ENCODE measurements around the gene TMEM131L.
A peak's percentile ranks its signal among the peaks of the same experiment; 100 is the strongest.

The TMEM131L gene

DNA sequence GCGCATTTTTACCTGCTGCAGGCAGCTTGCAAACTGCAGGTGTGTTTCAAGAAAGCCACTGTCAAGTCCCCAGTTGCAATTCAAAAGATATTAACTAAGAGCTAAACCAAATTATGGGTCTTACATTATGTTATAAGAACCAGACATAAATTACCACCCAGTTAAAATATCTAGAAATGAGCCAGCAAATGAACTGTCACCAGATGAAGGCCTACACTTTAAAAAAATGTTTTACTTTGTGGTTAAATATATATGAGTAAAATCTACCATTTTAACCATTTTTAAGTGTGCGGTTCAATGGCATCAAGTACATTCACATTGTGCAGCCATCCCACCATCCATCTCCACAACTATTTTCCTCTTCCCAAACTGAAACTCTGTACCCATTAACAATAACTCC, 32.0 kb upstream of the TMEM131L start:
- no peak for DNase-seq (ENCODE audit: extremely low read depth, low read depth)
- H3K4me3 ChIP-seq (replicated peaks; ENCODE audit: low read depth, low read length), result no peak overlapping the region
- TF ChIP-seq CTCF (IDR thresholded peaks at IDR 0.05; ENCODE audit: low read depth, low read length, missing control alignments), result no peak

- no peak overlapping the region for H3K4me3 ChIP-seq (replicated peaks; ENCODE audit: low read depth, low read length)
- no peak for TF ChIP-seq CTCF (IDR thresholded peaks at IDR 0.05; ENCODE audit: low read depth, low read length, missing control alignments)
- no peak for DNase-seq (ENCODE audit: extremely low read depth, low read depth)
Observed at GRCh38 chr4:153438916-153439756, 27.0 kb upstream of the TMEM131L start.

DNA sequence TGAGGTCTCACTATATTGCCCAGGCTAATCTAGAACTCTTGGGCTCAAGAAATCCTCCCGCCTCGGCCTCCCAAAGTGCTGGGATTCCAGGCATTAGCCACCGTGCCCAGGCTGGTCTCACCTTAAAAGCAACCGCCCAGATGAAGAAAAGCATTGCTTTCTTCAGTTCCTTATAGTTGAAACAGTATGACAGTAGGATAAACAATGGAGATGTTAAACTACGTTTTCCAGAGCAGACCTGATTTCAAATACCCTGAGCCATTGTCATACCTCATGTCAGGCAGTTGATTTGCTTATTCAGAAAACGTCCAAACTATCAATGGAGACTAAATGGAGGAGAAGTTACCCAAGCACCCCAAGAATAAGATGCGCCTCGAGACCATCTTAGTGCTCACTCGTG, 26.3 kb upstream of the TMEM131L start:
- no peak for DNase-seq (ENCODE audit: extremely low read depth, low read depth)
- H3K4me3 ChIP-seq (replicated peaks; ENCODE audit: low read depth, low read length), result no peak overlapping the region
- no peak for TF ChIP-seq CTCF (IDR thresholded peaks at IDR 0.05; ENCODE audit: low read depth, low read length, missing control alignments)

DNA sequence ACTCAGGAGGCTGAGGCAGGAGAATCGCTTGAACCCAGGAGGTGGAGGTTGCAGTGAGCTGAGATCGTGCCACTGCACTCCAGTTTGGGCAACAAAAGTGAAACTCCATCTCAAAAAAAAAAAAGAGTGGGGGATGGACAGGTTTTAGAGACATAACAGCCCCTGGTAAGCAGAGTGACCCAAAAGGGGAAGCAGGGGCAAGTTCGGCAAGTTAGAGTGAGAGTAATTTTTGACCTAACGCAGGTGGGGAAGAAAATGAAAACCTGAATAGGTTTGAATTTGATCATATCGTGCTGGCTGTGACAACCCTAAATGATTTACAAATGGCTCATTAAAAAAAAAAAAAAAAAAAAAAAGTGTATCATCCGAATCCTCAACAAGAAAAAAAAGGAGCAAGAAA, 25.7 kb upstream of the TMEM131L start:
- H3K4me3 ChIP-seq (replicated peaks; ENCODE audit: low read depth, low read length), result no peak overlapping the region
- TF ChIP-seq CTCF (IDR thresholded peaks at IDR 0.05; ENCODE audit: low read depth, low read length, missing control alignments), result no peak
- no peak for DNase-seq (ENCODE audit: extremely low read depth, low read depth)

- no peak overlapping the region for H3K4me3 ChIP-seq (replicated peaks; ENCODE audit: low read depth, low read length)
- TF ChIP-seq CTCF (IDR thresholded peaks at IDR 0.05; ENCODE audit: low read depth, low read length, missing control alignments), result no peak
- no peak for DNase-seq (ENCODE audit: extremely low read depth, low read depth)
Observed at GRCh38 chr4:153447175-153447905, 18.8 kb upstream of the TMEM131L start.

DNA sequence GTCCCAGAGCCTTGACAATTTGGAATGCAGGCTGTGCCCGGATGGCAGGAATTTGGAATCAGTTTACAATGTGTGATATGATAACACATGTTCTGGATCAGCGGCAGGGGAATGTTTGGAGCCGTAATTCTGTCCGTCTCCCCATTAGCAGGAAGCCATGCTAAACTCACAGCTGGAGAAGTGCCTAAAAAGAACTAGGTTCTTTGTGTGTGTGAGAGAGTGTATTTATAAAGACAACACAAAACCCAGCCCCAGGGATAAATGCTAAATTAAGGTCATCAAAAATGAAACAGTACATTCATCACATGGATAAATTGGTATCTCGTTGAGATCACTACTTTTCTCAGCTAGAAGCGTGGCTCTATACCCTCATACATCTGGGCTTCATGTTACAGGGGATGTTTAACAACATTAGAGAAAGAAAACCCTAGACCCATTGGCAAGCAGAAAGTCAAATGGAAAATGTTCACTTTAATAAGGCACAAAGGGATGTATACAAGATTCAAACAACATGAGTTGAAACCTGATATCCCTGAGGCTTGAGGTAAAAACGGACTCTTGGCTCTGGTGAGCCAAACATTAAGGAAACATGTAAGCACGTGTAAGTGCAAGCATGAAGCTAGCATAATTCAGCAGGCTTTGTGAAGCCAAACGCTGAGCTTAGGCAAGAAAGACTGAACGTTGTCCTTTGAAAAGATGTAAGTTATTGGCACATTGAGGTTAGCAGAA, 18.0 kb upstream of the TMEM131L start:
- no peak for TF ChIP-seq CTCF (IDR thresholded peaks at IDR 0.05; ENCODE audit: low read depth, low read length, missing control alignments)
- peak overlapping the region; percentile 8; the same call in 1 of the 2 replicates for H3K4me3 ChIP-seq (replicated peaks; ENCODE audit: low read depth, low read length)
- DNase-seq (ENCODE audit: extremely low read depth, low read depth), result no peak
